DND-41 (cell line): Measurements from ENCODE around the gene CD72.

Experiments
- CTCF ChIP-seq: IDR thresholded peaks from 2 replicates; pipeline ENCODE4 v1.5.1; 2012; ENCODE audit warnings: borderline replicate concordance, low read length, moderate library complexity, mild to moderate bottlenecking; ENCODE audit not compliant: poor library complexity, severe bottlenecking; ENCODE audit errors: extremely low read depth
- EZH2 ChIP-seq: IDR thresholded peaks from 3 replicates; pipeline ENCODE4 v1.6.1; 2012; ENCODE audit warnings: borderline replicate concordance, low read depth, mild to moderate bottlenecking, moderate library complexity, low read length, inconsistent platforms; ENCODE audit not compliant: severe bottlenecking

DNA sequence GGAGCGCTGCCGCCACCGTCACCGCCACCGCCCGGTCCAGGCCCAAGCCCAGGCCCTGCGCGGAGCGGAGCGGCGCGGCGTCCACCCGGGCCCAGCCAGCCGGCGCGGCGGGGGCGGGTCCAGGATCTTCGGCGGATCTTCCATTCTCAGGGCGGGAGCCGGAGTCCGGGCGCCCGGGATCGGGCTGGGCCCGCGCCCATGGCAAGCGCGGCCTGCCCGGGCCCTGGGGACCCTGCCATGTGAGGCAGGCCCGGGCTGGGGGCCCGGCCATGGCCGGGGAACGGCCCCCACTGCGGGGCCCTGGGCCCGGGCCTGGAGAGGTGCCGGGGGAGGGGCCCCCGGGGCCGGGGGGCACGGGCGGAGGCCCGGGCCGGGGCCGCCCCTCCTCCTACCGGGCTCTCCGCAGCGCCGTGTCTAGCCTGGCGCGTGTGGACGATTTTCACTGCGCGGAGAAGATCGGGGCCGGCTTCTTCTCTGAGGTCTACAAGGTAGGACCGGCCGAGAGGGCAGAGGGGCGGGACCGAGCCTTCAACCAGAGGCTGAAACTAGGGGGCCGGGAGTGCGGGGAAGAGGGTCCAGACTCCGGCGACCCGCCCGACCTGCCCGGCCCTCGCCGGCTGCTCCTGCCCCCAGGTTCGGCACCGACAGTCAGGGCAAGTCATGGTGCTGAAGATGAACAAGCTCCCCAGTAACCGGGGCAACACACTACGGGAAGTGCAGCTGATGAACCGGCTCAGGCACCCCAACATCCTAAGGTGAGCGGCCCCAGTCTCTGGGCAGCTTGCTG lies 12.7 kb downstream of the CD72 start:
- TF ChIP-seq CTCF (no peak), EZH2 (no peak)
